Ovary (tissue), 3 donors: ENCODE results near the gene ATP5PB.

Experiments
- CTCF ChIP-seq, 3 donors: fragments of 450-650 bp in 2 of 3; fragments of 200-600 bp in 1 of 3; IDR thresholded peaks; one replicate each; pipeline versions ENCODE4 v1.5.1 to v1.8.0; 2016 to 2022; ENCODE audit warnings: antibody characterized with exemption in 3 of 3, mild to moderate bottlenecking in 1 of 3
- POLR2A ChIP-seq: fragments of 450-650 bp; IDR thresholded peaks from one replicate; pipeline ENCODE4 v1.6.1; 2017; ENCODE audit warnings: antibody characterized with exemption, mild to moderate bottlenecking, moderate library complexity
- donor health status: DM: no; HTN: no; CAD: no.

- TF ChIP-seq POLR2A (no peak), CTCF (IDR thresholded peaks at IDR 0.05) (no peak)
These were observed 54.4 kb downstream of the ATP5PB start, which contains the start of the genes ADORA3 and TMIGD3 for GRCh38 chr1:111503585-111504060.
